Natural killer cell (primary cell): ENCODE results near the gene ACY1. TPM values are rescaled to one million over a fixed set of nuclear protein-coding genes. Genes with fewer than 3 reads are reported as not detected.
A peak's percentile ranks its signal among the peaks of the same experiment; 100 is the strongest.

Experiments
- ATAC-seq, 3 donors: fragments of 150-1000 bp in 2 of 3; fragments of 200-7000 bp in 1 of 3; cut with Tn5 transposase; 1 replicate in 1 of 3; 2 replicates in 2 of 3; pipeline ENCODE4 v1.10.0; 2021; ENCODE audit warnings: mild to moderate bottlenecking in 2 of 3, moderate library complexity in 2 of 3
- DNase-seq, 2 donors: peaks; one replicate each; pipeline versions ENCODE4 v3.0.0 to v3.0.0-alpha.2; 2013 to 2021; ENCODE audit warnings: mixed read lengths in 1 of 2
- H3K27ac ChIP-seq: one replicate; pipeline ENCODE4 v1.5.1; 2013; ENCODE audit warnings: mild to moderate bottlenecking, low read length
- H3K27me3 ChIP-seq: one replicate; pipeline ENCODE4 v1.6.1; 2013; ENCODE audit warnings: low read length; ENCODE audit not compliant: control insufficient read depth, insufficient read depth
- H3K36me3 ChIP-seq: one replicate; pipeline ENCODE4 v1.6.1; 2013; ENCODE audit warnings: low read length; ENCODE audit not compliant: control insufficient read depth, insufficient read depth
- H3K4me1 ChIP-seq: one replicate; pipeline ENCODE4 v1.6.1; 2013; ENCODE audit warnings: low read length; ENCODE audit not compliant: control insufficient read depth, insufficient read depth
- H3K4me3 ChIP-seq: one replicate; pipeline ENCODE4 v1.5.1; 2013; ENCODE audit warnings: low read length
- H3K9me3 ChIP-seq: one replicate; pipeline ENCODE4 v1.6.1; 2013; ENCODE audit warnings: low read length; ENCODE audit not compliant: control insufficient read depth, insufficient read depth
- H3K27ac Mint-ChIP-seq, 2 donors: one replicate each; pipeline ENCODE4 v1.8.0; 2022; ENCODE audit warnings: mild to moderate bottlenecking in 2 of 2, mixed read lengths in 2 of 2, moderate library complexity in 1 of 2
- H3K27me3 Mint-ChIP-seq, 2 donors: one replicate each; pipeline ENCODE4 v1.8.0; 2022; ENCODE audit warnings: low read depth in 2 of 2, mixed read lengths in 2 of 2
- H3K36me3 Mint-ChIP-seq: one replicate; pipeline ENCODE4 v1.8.0; 2022; ENCODE audit warnings: mixed read lengths
- H3K4me1 Mint-ChIP-seq, 2 donors: one replicate each; pipeline ENCODE4 v1.8.0; 2022; ENCODE audit warnings: mixed read lengths in 2 of 2
- H3K4me3 Mint-ChIP-seq: one replicate; pipeline ENCODE4 v1.8.0; 2022; ENCODE audit warnings: mild to moderate bottlenecking, moderate library complexity, mixed read lengths
- H3K9me3 Mint-ChIP-seq, 2 donors: one replicate each; pipeline ENCODE4 v1.8.0; 2022; ENCODE audit warnings: mixed read lengths in 2 of 2
- WGBS: methylation state at CpG from one replicate; pipeline ENCODE4 v1.1.7; 2013; ENCODE audit warnings: missing lambda C conversion rate; ENCODE audit not compliant: insufficient coverage; 5-methylcytosine and 5-hydroxymethylcytosine counted together
- intact Hi-C: fragments of 100-400 bp; cut with micrococcal nuclease; formaldehyde crosslinking; loops from one replicate; pipeline ENCODE4 v1.14.2; 2022
- total RNA-seq, 4 donors: library from RNA; stranded (reverse); fragments of 120-200 nt in 1 of 4; gene quantifications; one replicate each; pipeline versions ENCODE4 v1.2.3 to v1.2.4, GENCODE V29; 2013 to 2022
- TF ChIP-seq, protein P1 (sequence below): fragments of 200-600 bp; IDR thresholded peaks from one replicate; pipeline ENCODE4 v1.8.0; 2022; ENCODE audit warnings: antibody characterized with exemption

ACY1 gene
- total RNA-seq, 3 donors from 2014 or later (not counting 1 experiment from before 2014, with no cell fraction given) = 8.4 to 19.5 (median 13.8) TPM

DNA sequence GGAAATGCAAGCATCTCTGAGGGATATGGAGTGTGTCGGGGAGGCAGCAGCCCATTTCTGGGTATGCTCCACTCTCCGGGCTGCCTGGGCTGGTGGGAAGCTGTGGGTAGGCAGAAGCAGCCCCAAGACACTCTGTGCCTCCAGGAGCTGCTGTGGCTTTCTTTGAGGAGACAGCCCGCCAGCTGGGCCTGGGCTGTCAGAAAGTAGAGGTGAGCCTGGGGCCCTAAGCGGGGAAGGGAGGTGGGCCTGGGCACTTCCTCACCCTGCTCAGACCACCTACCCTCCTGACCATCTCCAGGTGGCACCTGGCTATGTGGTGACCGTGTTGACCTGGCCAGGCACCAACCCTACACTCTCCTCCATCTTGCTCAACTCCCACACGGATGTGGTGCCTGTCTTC is 1.7 kb downstream of the ACY1 start:
- intact Hi-C loops = no loop called here
- no peak for ATAC-seq
- Histone ChIP-seq H3K36me3 (peaks cover 2% of the 10 kb centered on the region), H3K27ac (no peak overlapping the region), H3K4me3 (no peak overlapping the region), H3K27me3 (no peaks in the 10 kb centered on the region), H3K4me1 (peaks cover 29% of the 10 kb centered on the region), H3K9me3 (no peaks in the 10 kb centered on the region)
- Mint-ChIP-seq H3K4me3 (no peak overlapping the region), H3K36me3 (no peaks in the 10 kb centered on the region), H3K4me1 (peaks cover 14 to 38% of the 10 kb centered on the region in 2 donors), H3K27ac (peak overlapping the region; percentile 88 to 98), H3K9me3 (no peaks in the 10 kb centered on the region), H3K27me3 (no peaks in the 10 kb centered on the region)
- TF ChIP-seq, protein P1, sequence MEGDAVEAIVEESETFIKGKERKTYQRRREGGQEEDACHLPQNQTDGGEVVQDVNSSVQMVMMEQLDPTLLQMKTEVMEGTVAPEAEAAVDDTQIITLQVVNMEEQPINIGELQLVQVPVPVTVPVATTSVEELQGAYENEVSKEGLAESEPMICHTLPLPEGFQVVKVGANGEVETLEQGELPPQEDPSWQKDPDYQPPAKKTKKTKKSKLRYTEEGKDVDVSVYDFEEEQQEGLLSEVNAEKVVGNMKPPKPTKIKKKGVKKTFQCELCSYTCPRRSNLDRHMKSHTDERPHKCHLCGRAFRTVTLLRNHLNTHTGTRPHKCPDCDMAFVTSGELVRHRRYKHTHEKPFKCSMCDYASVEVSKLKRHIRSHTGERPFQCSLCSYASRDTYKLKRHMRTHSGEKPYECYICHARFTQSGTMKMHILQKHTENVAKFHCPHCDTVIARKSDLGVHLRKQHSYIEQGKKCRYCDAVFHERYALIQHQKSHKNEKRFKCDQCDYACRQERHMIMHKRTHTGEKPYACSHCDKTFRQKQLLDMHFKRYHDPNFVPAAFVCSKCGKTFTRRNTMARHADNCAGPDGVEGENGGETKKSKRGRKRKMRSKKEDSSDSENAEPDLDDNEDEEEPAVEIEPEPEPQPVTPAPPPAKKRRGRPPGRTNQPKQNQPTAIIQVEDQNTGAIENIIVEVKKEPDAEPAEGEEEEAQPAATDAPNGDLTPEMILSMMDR = no peak
- WGBS = 91% methylated on average over 4 of the region's 6 CpGs
- DNase-seq = no peak

DNA sequence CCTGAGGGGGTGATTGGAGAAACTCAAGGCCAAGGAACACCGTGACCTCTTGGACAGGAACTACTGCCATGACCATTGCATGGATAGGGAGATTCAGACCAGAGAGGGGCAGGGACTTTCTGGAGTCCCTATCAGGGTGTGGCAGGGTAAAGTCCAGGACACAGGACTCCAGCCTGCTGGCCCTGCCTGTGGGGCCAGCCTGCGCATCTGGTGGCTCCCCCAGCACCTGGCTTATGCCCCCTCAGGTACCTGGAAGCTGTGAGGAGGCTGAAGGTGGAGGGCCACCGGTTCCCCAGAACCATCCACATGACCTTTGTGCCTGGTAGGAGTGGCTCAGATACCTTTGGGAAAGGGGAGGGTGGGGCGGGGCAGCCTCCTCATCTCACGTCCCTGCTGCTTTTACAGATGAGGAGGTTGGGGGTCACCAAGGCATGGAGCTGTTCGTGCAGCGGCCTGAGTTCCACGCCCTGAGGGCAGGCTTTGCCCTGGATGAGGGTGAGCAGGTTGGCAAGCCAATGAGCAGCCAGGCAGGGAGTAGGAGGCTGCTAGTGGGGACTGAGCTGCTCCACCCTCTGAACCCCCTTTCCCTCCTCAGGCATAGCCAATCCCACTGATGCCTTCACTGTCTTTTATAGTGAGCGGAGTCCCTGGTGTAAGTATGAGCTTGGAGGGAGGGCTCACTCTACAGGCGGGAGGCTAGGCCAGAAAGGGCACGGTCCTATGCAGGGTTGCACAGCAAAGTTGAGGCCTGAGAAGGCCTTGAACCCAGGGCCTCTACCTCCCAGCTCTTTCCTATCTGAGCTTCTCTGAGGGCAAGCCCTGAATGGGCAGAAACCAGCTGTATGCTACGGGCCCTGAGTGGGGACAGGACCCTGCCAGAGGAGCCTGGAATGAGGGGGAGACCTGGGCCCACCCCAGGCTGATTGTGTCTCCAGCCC is 2.9 kb downstream of the ACY1 start:
- H3K9me3 ChIP-seq = no peaks in the 10 kb centered on the region
- no peaks in the 10 kb centered on the region for H3K9me3 Mint-ChIP-seq
- H3K36me3 ChIP-seq = no peaks in the 10 kb centered on the region
- 95% methylated on average over 12 of the region's 12 CpGs for WGBS
- H3K4me1 ChIP-seq = peaks cover 26% of the 10 kb centered on the region
- TF ChIP-seq, protein P1 = no peak
- H3K27me3 Mint-ChIP-seq = no peaks in the 10 kb centered on the region
- H3K4me3 Mint-ChIP-seq = no peak overlapping the region
- no peaks in the 10 kb centered on the region for H3K27me3 ChIP-seq
- peaks cover 14 to 31% of the 10 kb centered on the region in 2 donors for H3K4me1 Mint-ChIP-seq
- intact Hi-C loops = no loop called here
- no peak overlapping the region for H3K4me3 ChIP-seq
- H3K27ac ChIP-seq = no peak overlapping the region
- ATAC-seq (no peak), DNase-seq (no peak)
- H3K36me3 Mint-ChIP-seq = no peaks in the 10 kb centered on the region
- no peak overlapping the region for H3K27ac Mint-ChIP-seq

DNA sequence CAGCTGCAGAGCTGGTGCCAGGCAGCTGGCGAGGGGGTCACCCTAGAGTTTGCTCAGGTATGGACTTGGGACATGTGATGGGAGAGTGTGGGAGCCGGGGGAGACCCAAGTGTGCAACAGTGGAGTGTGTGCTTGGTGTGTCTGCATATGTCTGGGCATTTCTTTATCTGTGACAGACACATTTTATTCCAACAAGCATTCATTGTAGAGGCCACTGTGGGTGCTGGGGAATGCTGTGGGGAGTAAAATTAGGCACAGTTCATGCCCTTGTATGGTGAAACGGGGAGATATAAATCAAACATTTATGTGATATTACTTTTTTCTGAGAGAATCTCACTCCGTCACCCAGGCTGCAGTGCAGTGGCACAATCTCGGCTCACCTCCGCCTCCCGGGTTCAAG is 4.2 kb downstream of the ACY1 start:
- intact Hi-C loops = no loop called here
- no peak overlapping the region for H3K27ac ChIP-seq
- peaks cover 13% of the 10 kb centered on the region for H3K4me1 ChIP-seq
- no peak overlapping the region for H3K4me3 ChIP-seq
- DNase-seq (no peak), ATAC-seq (no peak)
- H3K36me3 Mint-ChIP-seq = no peaks in the 10 kb centered on the region
- 95% methylated on average over 7 of the region's 7 CpGs for WGBS
- no peaks in the 10 kb centered on the region for H3K9me3 ChIP-seq
- TF ChIP-seq, protein P1 = no peak
- H3K36me3 ChIP-seq = peaks cover 3% of the 10 kb centered on the region
- H3K27me3 ChIP-seq = no peaks in the 10 kb centered on the region
- H3K4me1 Mint-ChIP-seq = peaks cover 13 to 28% of the 10 kb centered on the region in 2 donors
- H3K4me3 Mint-ChIP-seq = no peak overlapping the region
- H3K27ac Mint-ChIP-seq = peak overlapping the region in 1 of 2 donors; percentile 46
- no peaks in the 10 kb centered on the region for H3K27me3 Mint-ChIP-seq
- H3K9me3 Mint-ChIP-seq = no peaks in the 10 kb centered on the region
